CD4-positive, CD25-positive, alpha-beta regulatory T cell (primary cell): ENCODE data around the gene BAHCC1. TPM values are rescaled to one million over a fixed set of nuclear protein-coding genes. Genes with fewer than 3 reads are reported as not detected.

Experiments used
- ATAC-seq, 2 donors: fragments of 150-1000 bp; cut with Tn5 transposase; one replicate each; pipeline ENCODE4 v1.10.0; 2021; ENCODE audit warnings: low read depth in 2 of 2, moderate number of reproducible peaks in 2 of 2, moderate library complexity in 1 of 2
- DNase-seq, 3 donors: peaks; one replicate each; pipeline versions ENCODE4 v3.0.0 to v3.0.0-alpha.2; 2012 to 2022; ENCODE audit warnings: mixed read lengths in 1 of 3
- H3K27ac ChIP-seq: one replicate; pipeline ENCODE4 v1.7.0; 2013; ENCODE audit warnings: mild to moderate bottlenecking, low read length; ENCODE audit not compliant: insufficient read depth, poor library complexity, severe bottlenecking
- H3K27me3 ChIP-seq: one replicate; pipeline ENCODE4 v1.7.0; 2013; ENCODE audit warnings: low read length; ENCODE audit not compliant: control insufficient read depth, insufficient read depth
- H3K36me3 ChIP-seq: one replicate; pipeline ENCODE4 v1.7.0; 2013; ENCODE audit warnings: mild to moderate bottlenecking, low read length, moderate library complexity; ENCODE audit not compliant: control insufficient read depth, insufficient read depth
- H3K4me1 ChIP-seq: 2 replicates; pipeline ENCODE4 v1.7.0; 2013; ENCODE audit warnings: mild to moderate bottlenecking, low read length; ENCODE audit not compliant: insufficient read depth, control insufficient read depth, poor library complexity, severe bottlenecking
- H3K4me3 ChIP-seq: one replicate; pipeline ENCODE4 v1.7.0; 2013; ENCODE audit warnings: low read depth, mild to moderate bottlenecking, low read length, moderate library complexity
- H3K9me3 ChIP-seq, 2 experiments: 1 replicate in 1 of 2; 2 replicates in 1 of 2; pipeline ENCODE4 v1.7.0; 2013; ENCODE audit warnings: low read length in 2 of 2, mild to moderate bottlenecking in 1 of 2, moderate library complexity in 1 of 2; ENCODE audit not compliant: control insufficient read depth in 2 of 2
- H3K27ac Mint-ChIP-seq, 3 donors: one replicate each; pipeline ENCODE4 v1.8.0; 2020 to 2022; ENCODE audit warnings: mild to moderate bottlenecking in 3 of 3, mixed read lengths in 3 of 3, moderate library complexity in 2 of 3
- H3K27me3 Mint-ChIP-seq: one replicate; pipeline ENCODE4 v1.8.0; 2022; ENCODE audit warnings: mild to moderate bottlenecking, mixed read lengths
- H3K36me3 Mint-ChIP-seq: one replicate; pipeline ENCODE4 v1.8.0; 2020; ENCODE audit warnings: mixed read lengths
- H3K4me1 Mint-ChIP-seq, 4 donors: one replicate each; pipeline ENCODE4 v1.8.0; 2020 to 2022; ENCODE audit warnings: mixed read lengths in 4 of 4, mild to moderate bottlenecking in 1 of 4
- H3K4me3 Mint-ChIP-seq, 4 donors: one replicate each; pipeline ENCODE4 v1.8.0; 2020 to 2022; ENCODE audit warnings: mild to moderate bottlenecking in 4 of 4, mixed read lengths in 4 of 4, moderate library complexity in 3 of 4
- H3K9me3 Mint-ChIP-seq, 7 donors: one replicate each; pipeline ENCODE4 v1.8.0; 2020 to 2022; ENCODE audit warnings: mixed read lengths in 7 of 7, mild to moderate bottlenecking in 3 of 7, moderate library complexity in 2 of 7
- polyA plus RNA-seq, 4 donors: library from polyadenylated mRNA; unstranded; fragments of 300-500 nt; fragmentation: Illumina TruSeq; gene quantifications; one replicate each; pipeline ENCODE4 v1.2.3, GENCODE V29; 2021
- total RNA-seq: library from RNA; stranded (reverse); gene quantifications from one replicate; pipeline ENCODE4 v1.2.3, GENCODE V29; 2022

The BAHCC1 gene
- total and polyA plus RNA-seq, 5 donors from 2014 or later: 0.54 TPM; not detected in 4

GRCh38 chr17:81509207-81509971 lies 114.1 kb downstream of the BAHCC1 start:
- DNase-seq (peak in 2 of 3 donors; percentile 51 to 56), ATAC-seq (no peak)
- peak overlapping the region; percentile 96 to 99 (median 97) for H3K27ac Mint-ChIP-seq
- H3K4me3 Mint-ChIP-seq: peak overlapping the region; percentile 94 to 99 (median 97)
- peak overlapping the region; percentile 78 for H3K27ac ChIP-seq
- H3K27me3 Mint-ChIP-seq: peaks cover 10% of the 10 kb centered on the region
- H3K4me1 ChIP-seq: peaks cover 48% of the 10 kb centered on the region
- H3K9me3 ChIP-seq: no peaks in the 10 kb centered on the region
- no peaks in the 10 kb centered on the region for H3K27me3 ChIP-seq
- peaks cover 5 to 40% (median 22%) of the 10 kb centered on the region in 4 donors for H3K4me1 Mint-ChIP-seq
- peaks cover 0 to 5% (median 0%) of the 10 kb centered on the region in 7 donors for H3K9me3 Mint-ChIP-seq
- peak overlapping the region; percentile 86 for H3K4me3 ChIP-seq
- H3K36me3 Mint-ChIP-seq: peaks cover 36% of the 10 kb centered on the region
- peaks cover 31% of the 10 kb centered on the region for H3K36me3 ChIP-seq

GRCh38 chr17:81509972-81510784 lies 114.9 kb downstream of the BAHCC1 start:
- peaks cover 36% of the 10 kb centered on the region for H3K36me3 Mint-ChIP-seq
- DNase-seq: no peak
- H3K4me3 ChIP-seq: peak overlapping the region; percentile 86

DNA sequence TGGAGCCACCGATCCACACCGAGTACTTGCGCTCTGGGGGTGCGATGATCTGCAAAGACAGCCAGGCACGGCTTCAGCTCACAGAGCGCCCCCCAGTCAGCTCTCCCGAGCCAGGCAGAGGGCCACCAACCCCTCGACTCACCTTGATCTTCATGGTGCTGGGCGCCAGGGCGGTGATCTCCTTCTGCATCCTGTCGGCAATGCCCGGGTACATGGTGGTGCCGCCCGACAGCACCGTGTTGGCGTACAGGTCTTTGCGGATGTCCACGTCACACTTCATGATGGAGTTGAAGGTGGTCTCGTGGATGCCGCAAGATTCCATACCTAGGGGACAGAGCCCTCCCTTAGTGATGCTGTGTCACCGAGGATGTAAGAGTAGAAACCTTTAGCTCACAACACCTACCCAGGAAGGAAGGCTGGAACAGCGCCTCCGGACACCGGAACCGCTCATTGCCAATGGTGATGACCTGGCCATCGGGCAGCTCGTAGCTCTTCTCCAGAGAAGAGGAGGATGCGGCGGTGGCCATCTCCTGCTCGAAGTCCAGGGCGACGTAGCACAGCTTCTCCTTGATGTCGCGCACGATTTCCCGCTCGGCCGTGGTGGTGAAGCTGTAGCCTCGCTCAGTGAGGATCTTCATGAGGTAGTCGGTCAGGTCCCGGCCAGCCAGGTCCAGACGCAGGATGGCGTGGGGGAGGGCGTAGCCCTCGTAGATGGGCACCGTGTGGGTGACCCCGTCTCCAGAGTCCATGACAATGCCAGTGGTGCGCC lies 115.7 kb downstream of the BAHCC1 start:
- peak overlapping the region; percentile 96 to 99 (median 97) for H3K27ac Mint-ChIP-seq

More at GRCh38 chr17:81509972-81510784, 114.9 kb downstream of the BAHCC1 start:
- H3K4me1 Mint-ChIP-seq: peaks cover 5 to 42% (median 22%) of the 10 kb centered on the region in 4 donors
- H3K9me3 ChIP-seq: no peaks in the 10 kb centered on the region
- no peaks in the 10 kb centered on the region for H3K27me3 ChIP-seq
- peaks cover 50% of the 10 kb centered on the region for H3K4me1 ChIP-seq
- peak overlapping the region; percentile 78 for H3K27ac ChIP-seq
- H3K9me3 Mint-ChIP-seq: peaks cover 0 to 5% (median 0%) of the 10 kb centered on the region in 7 donors
- H3K36me3 ChIP-seq: peaks cover 31% of the 10 kb centered on the region
- no peak for ATAC-seq
- peak overlapping the region; percentile 96 to 99 (median 97) for H3K27ac Mint-ChIP-seq
- H3K4me3 Mint-ChIP-seq: peak overlapping the region; percentile 94 to 99 (median 97)
- H3K27me3 Mint-ChIP-seq: peaks cover 5% of the 10 kb centered on the region

GRCh38 chr17:81511554-81511803 lies 116.2 kb downstream of the BAHCC1 start:
- H3K4me1 Mint-ChIP-seq: peaks cover 5 to 54% (median 22%) of the 10 kb centered on the region in 4 donors
- no peaks in the 10 kb centered on the region for H3K9me3 ChIP-seq
- peak overlapping the region; percentile 96 to 99 (median 97) for H3K27ac Mint-ChIP-seq
- peaks cover 0 to 5% (median 0%) of the 10 kb centered on the region in 7 donors for H3K9me3 Mint-ChIP-seq
- no peak for ATAC-seq
- peaks cover 36% of the 10 kb centered on the region for H3K36me3 Mint-ChIP-seq
- peaks cover 31% of the 10 kb centered on the region for H3K36me3 ChIP-seq
- no peak for DNase-seq
- H3K27me3 ChIP-seq: no peaks in the 10 kb centered on the region
- H3K27ac ChIP-seq: peak overlapping the region; percentile 78
- H3K4me3 Mint-ChIP-seq: peak overlapping the region; percentile 94 to 99 (median 97)
- peaks cover 5% of the 10 kb centered on the region for H3K27me3 Mint-ChIP-seq
- H3K4me1 ChIP-seq: peaks cover 63% of the 10 kb centered on the region
- H3K4me3 ChIP-seq: peak overlapping the region; percentile 86

More for the DNA sequence above, 115.7 kb downstream of the BAHCC1 start:
- peaks cover 5 to 49% (median 22%) of the 10 kb centered on the region in 4 donors for H3K4me1 Mint-ChIP-seq
- Histone ChIP-seq H3K9me3 (no peaks in the 10 kb centered on the region), H3K36me3 (peaks cover 31% of the 10 kb centered on the region), H3K4me3 (peak overlapping the region; percentile 86), H3K4me1 (peaks cover 58% of the 10 kb centered on the region), H3K27me3 (no peaks in the 10 kb centered on the region), H3K27ac (peak overlapping the region; percentile 78)
- peak overlapping the region; percentile 94 to 99 (median 97) for H3K4me3 Mint-ChIP-seq
- peaks cover 0 to 5% (median 0%) of the 10 kb centered on the region in 7 donors for H3K9me3 Mint-ChIP-seq
- peaks cover 36% of the 10 kb centered on the region for H3K36me3 Mint-ChIP-seq
- DNase-seq: peak in 2 of 3 donors; percentile 65 to 80
- H3K27me3 Mint-ChIP-seq: peaks cover 5% of the 10 kb centered on the region
- no peak for ATAC-seq

DNA sequence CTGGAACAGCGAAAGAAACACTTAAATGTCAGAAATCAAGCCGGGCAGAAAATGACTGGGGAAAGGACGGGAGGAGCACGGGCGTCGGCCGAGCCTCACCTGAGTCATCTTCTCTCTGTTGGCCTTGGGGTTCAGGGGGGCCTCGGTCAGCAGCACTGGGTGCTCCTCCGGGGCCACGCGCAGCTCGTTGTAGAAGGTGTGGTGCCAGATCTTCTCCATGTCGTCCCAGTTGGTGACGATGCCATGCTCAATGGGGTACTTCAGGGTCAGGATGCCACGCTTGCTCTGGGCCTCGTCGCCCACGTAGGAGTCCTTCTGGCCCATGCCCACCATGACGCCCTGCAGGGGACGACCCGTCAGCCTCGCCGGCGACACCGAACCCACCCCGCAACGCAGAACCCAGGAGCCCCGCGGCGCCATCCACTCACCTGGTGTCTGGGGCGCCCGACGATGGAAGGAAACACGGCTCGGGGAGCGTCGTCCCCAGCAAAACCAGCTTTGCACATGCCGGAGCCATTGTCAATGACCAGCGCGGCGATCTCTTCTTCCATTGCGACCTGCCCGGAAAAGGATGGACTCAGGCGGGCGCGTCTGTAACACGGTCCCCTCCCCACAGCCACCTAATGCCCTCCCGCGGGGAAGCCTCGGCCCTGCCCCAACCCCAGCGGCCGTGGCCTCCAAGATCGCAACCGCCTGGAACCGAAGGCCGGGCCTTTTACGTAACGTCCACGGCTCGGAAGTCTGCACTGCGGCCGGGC lies 116.7 kb downstream of the BAHCC1 start:
- H3K4me1 Mint-ChIP-seq: peaks cover 5 to 58% (median 22%) of the 10 kb centered on the region in 4 donors
- Histone ChIP-seq H3K27me3 (no peaks in the 10 kb centered on the region), H3K27ac (peak overlapping the region; percentile 78), H3K36me3 (peaks cover 31% of the 10 kb centered on the region), H3K4me1 (peaks cover 68% of the 10 kb centered on the region), H3K4me3 (peak overlapping the region; percentile 86), H3K9me3 (no peaks in the 10 kb centered on the region)
- DNase-seq (peak; percentile 29 to 46 (median 44)), ATAC-seq (peak in 1 of 2 donors; percentile 0)
- peaks cover 36% of the 10 kb centered on the region for H3K36me3 Mint-ChIP-seq
- peaks cover 0 to 5% (median 0%) of the 10 kb centered on the region in 7 donors for H3K9me3 Mint-ChIP-seq
- peak overlapping the region; percentile 94 to 99 (median 97) for H3K4me3 Mint-ChIP-seq
- H3K27ac Mint-ChIP-seq: peak overlapping the region; percentile 96 to 99 (median 97)
- peaks cover 5% of the 10 kb centered on the region for H3K27me3 Mint-ChIP-seq

- DNase-seq: peak; percentile 87 to 92 (median 91)
- Mint-ChIP-seq H3K36me3 (peaks cover 36% of the 10 kb centered on the region), H3K27ac (peak within 1 kb of the TSS; percentile 96 to 99 (median 97)), H3K4me1 (peaks cover 5 to 55% (median 19%) of the 10 kb centered on the region in 4 donors), H3K9me3 (peaks cover 0 to 5% (median 0%) of the 10 kb centered on the region in 7 donors), H3K4me3 (peak within 1 kb of the TSS; percentile 94 to 99 (median 97)), H3K27me3 (peaks cover 5% of the 10 kb centered on the region)
- no peaks in the 10 kb centered on the region for H3K9me3 ChIP-seq
- H3K27me3 ChIP-seq: no peaks in the 10 kb centered on the region
- peaks cover 31% of the 10 kb centered on the region for H3K36me3 ChIP-seq
- peak within 1 kb of the TSS; percentile 86 for H3K4me3 ChIP-seq
- peak; percentile 77 to 79 for ATAC-seq
- H3K4me1 ChIP-seq: peaks cover 70% of the 10 kb centered on the region
- H3K27ac ChIP-seq: peak within 1 kb of the TSS; percentile 90
Measured at GRCh38 chr17:81512562-81513371, 117.5 kb downstream of the BAHCC1 start, which contains the start of gene ACTG1. Gene ACTG1, minus strand, starts transcription at chr17:81512799. Its CDS starts 445 bp downstream, at chr17:81512354.
